GM23338 (cell line): ENCODE data around the gene TMEM125. TPM values are rescaled to one million over a fixed set of nuclear protein-coding genes. Genes with fewer than 3 reads are reported as not detected.

Experiments
- ATAC-seq: fragments of 200-7000 bp; cut with Tn5 transposase; 3 replicates; pipeline ENCODE4 v1.9.1; 2020
- DNase-seq: peaks from one replicate; pipeline ENCODE4 v3.0.0-alpha.2; 2015; ENCODE audit warnings: low spot score
- H2AFZ ChIP-seq: fragments of 200-600 bp; sonication (generic); 2 replicates; pipeline ENCODE4 v1.8.0; 2016; ENCODE audit warnings: antibody characterized with exemption, mild to moderate bottlenecking, moderate library complexity
- H3F3A ChIP-seq: fragments of 200-600 bp; sonication (generic); replicated peaks from 2 replicates; pipeline ENCODE4 v1.8.0; 2017; ENCODE audit warnings: antibody characterized with exemption, mixed run types, low read depth
- H3K27ac ChIP-seq: fragments of 200-600 bp; sonication (generic); 2 replicates; pipeline ENCODE4 v1.6.1; 2016; ENCODE audit warnings: low read depth
- H3K27me3 ChIP-seq: fragments of 200-600 bp; sonication (generic); 2 replicates; pipeline ENCODE4 v1.8.0; 2016; ENCODE audit warnings: mild to moderate bottlenecking, mixed run types, moderate library complexity; ENCODE audit not compliant: insufficient read depth
- H3K36me3 ChIP-seq: fragments of 200-600 bp; sonication (generic); 2 replicates; pipeline ENCODE4 v1.8.0; 2016; ENCODE audit warnings: mild to moderate bottlenecking; ENCODE audit not compliant: insufficient read depth
- H3K4me1 ChIP-seq: fragments of 200-600 bp; sonication (generic); 2 replicates; pipeline ENCODE4 v1.8.0; 2016; ENCODE audit warnings: mild to moderate bottlenecking, moderate library complexity; ENCODE audit not compliant: insufficient read depth
- H3K4me2 ChIP-seq: fragments of 200-600 bp; sonication (generic); 2 replicates; pipeline ENCODE4 v1.7.1; 2017; ENCODE audit warnings: mixed run types
- H3K4me3 ChIP-seq: fragments of 200-600 bp; sonication (generic); 2 replicates; pipeline ENCODE4 v1.6.1; 2016; ENCODE audit warnings: mixed run types
- H3K79me2 ChIP-seq: fragments of 200-600 bp; sonication (generic); replicated peaks from 2 replicates; pipeline ENCODE4 v1.8.0; 2017; ENCODE audit warnings: mild to moderate bottlenecking; ENCODE audit not compliant: insufficient read depth
- H3K9me2 ChIP-seq: fragments of 200-600 bp; sonication (generic); 2 replicates; pipeline ENCODE4 v1.8.0; 2017; ENCODE audit not compliant: insufficient read depth
- H4K20me1 ChIP-seq: fragments of 200-600 bp; sonication (generic); replicated peaks from 2 replicates; pipeline ENCODE4 v1.8.0; 2017; ENCODE audit warnings: mild to moderate bottlenecking; ENCODE audit not compliant: insufficient read depth
- H3K27ac Mint-ChIP-seq: 2 replicates; pipeline ENCODE4 v1.8.0; 2020; ENCODE audit warnings: inconsistent platforms, mild to moderate bottlenecking, moderate library complexity, mixed read lengths
- H3K27me3 Mint-ChIP-seq: 3 replicates; pipeline ENCODE4 v1.8.0; 2022; ENCODE audit warnings: low read depth, mild to moderate bottlenecking, moderate library complexity, mixed read lengths, inconsistent platforms; ENCODE audit not compliant: insufficient read depth, poor library complexity
- H3K36me3 Mint-ChIP-seq: 3 replicates; pipeline ENCODE4 v1.8.0; 2021; ENCODE audit warnings: low read depth, mild to moderate bottlenecking, inconsistent platforms, moderate library complexity, mixed read lengths
- H3K4me1 Mint-ChIP-seq: 3 replicates; pipeline ENCODE4 v1.8.0; 2020; ENCODE audit warnings: mild to moderate bottlenecking, inconsistent platforms, mixed read lengths
- H3K4me3 Mint-ChIP-seq: 3 replicates; pipeline ENCODE4 v1.8.0; 2021; ENCODE audit warnings: moderate library complexity, mild to moderate bottlenecking, inconsistent platforms, mixed read lengths
- H3K9me3 Mint-ChIP-seq: 3 replicates; pipeline ENCODE4 v1.8.0; 2020; ENCODE audit warnings: moderate library complexity, mild to moderate bottlenecking, inconsistent platforms, mixed read lengths
- EZH2 ChIP-seq: fragments of 200-600 bp; sonication (generic); IDR thresholded peaks from one replicate; pipeline ENCODE4 v1.8.0; 2017; ENCODE audit warnings: antibody characterized with exemption, mild to moderate bottlenecking, low read depth; ENCODE audit not compliant: unreplicated experiment
- EZH2phosphoT487 ChIP-seq: fragments of 200-600 bp; sonication (generic); IDR thresholded peaks from one replicate; pipeline ENCODE4 v1.8.1; 2018; ENCODE audit warnings: antibody characterized with exemption; ENCODE audit not compliant: unreplicated experiment
- JUNB ChIP-seq: IDR thresholded peaks from one replicate; pipeline ENCODE4 v1.6.1; 2016; ENCODE audit warnings: antibody characterized with exemption; ENCODE audit not compliant: unreplicated experiment
- NANOG ChIP-seq: IDR thresholded peaks from 2 replicates; pipeline ENCODE4 v1.6.1; 2016; ENCODE audit warnings: antibody characterized with exemption, borderline replicate concordance
- POLR2AphosphoS5 ChIP-seq: IDR thresholded peaks from 2 replicates; pipeline ENCODE4 v1.6.1; 2016; ENCODE audit warnings: antibody characterized with exemption, low read depth
- STAT1 ChIP-seq: IDR thresholded peaks from one replicate; pipeline ENCODE4 v1.6.1; 2016; ENCODE audit warnings: antibody characterized with exemption; ENCODE audit not compliant: unreplicated experiment
- ZNF114 ChIP-seq: fragments of 250-450 bp; sonication (Bioruptor Pico); IDR thresholded peaks from 2 replicates; pipeline ENCODE4 v1.5.0; 2020; ENCODE audit warnings: mild to moderate bottlenecking, moderate library complexity
- ZNF331 ChIP-seq: fragments of 250-450 bp; sonication (Bioruptor Pico); IDR thresholded peaks from 2 replicates; pipeline ENCODE4 v1.5.0; 2020; ENCODE audit warnings: low read depth, mild to moderate bottlenecking, moderate library complexity
- polyA plus RNA-seq: library from polyadenylated mRNA; unstranded; fragments of >200 nt; fragmentation: Nextera tagmentation; extraction: Ambion mirVana; gene quantifications from 2 replicates; pipeline ENCODE4 v1.2.1, GENCODE V29; 2016
- total RNA-seq: library from RNA; depleted of rRNA; stranded (reverse); fragments of >200 nt; shearing (Covaris generic); gene quantifications from 2 replicates; pipeline ENCODE4 v1.2.3, GENCODE V29; 2014
- TF ChIP-seq, protein P1 (sequence below): fragments of 250-450 bp; sonication (Bioruptor Pico); IDR thresholded peaks from 2 replicates; pipeline ENCODE4 v1.5.0; 2020; ENCODE audit warnings: mild to moderate bottlenecking, moderate library complexity
- TF ChIP-seq, protein P2 (sequence below): IDR thresholded peaks from 2 replicates; pipeline ENCODE4 v1.6.1; 2016; ENCODE audit warnings: antibody characterized with exemption
- TF ChIP-seq, protein P3 (sequence below): IDR thresholded peaks from one replicate; pipeline ENCODE4 v1.6.1; 2018; ENCODE audit warnings: antibody characterized with exemption; ENCODE audit not compliant: unreplicated experiment

The TMEM125 gene
- total and polyA plus RNA-seq, 2 experiments from 2014 or later: 16.8 to 39.3 TPM

DNA sequence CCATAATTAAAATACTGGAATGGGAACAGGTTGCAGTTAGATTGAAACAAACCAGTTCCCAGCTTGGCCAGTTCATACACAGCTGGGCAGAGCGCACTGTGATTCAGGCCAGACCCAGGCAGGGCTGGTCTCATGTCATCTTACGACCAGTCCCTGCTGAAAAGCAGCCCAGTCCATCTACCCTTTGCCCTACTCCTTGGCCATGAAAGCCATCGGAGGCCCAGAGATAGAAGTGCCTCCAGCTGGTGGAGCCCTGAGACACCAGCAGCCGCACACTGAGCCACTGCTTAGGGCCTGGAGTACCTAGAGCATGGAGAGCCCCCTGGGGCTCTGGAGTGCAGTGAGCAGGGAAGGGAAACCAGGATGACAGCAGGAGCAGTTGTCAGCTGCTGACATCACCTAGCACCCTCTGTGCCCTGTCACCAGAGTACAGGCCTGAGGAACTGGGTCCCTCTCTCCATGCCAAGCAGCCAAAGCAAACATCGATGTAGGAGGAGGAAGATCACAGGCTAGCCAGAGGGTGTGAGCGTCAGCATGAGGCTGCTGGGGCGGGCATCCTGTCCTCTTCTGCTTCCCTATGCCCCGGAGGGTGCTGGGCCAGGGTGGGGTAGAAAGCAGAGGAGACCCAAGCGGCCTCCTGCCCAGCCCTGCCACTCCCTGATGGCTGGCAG, 34.2 kb upstream of the TMEM125 start:
- Histone ChIP-seq H2AFZ (no peak overlapping the region), H3K27me3 (no peaks in the 10 kb centered on the region), H3K36me3 (no peaks in the 10 kb centered on the region), H3F3A (no peaks in the 10 kb centered on the region), H3K27ac (no peak overlapping the region), H3K4me2 (no peak overlapping the region), H4K20me1 (no peaks in the 10 kb centered on the region), H3K4me1 (peaks cover 4% of the 10 kb centered on the region; the same call in 1 of the 2 replicates), H3K9me2 (no peaks in the 10 kb centered on the region), H3K4me3 (no peak overlapping the region), H3K79me2 (no peaks in the 10 kb centered on the region)
- H3K9me3 Mint-ChIP-seq: peaks cover 4% of the 10 kb centered on the region
- no peak overlapping the region for H3K4me3 Mint-ChIP-seq
- TF ChIP-seq, protein P1, sequence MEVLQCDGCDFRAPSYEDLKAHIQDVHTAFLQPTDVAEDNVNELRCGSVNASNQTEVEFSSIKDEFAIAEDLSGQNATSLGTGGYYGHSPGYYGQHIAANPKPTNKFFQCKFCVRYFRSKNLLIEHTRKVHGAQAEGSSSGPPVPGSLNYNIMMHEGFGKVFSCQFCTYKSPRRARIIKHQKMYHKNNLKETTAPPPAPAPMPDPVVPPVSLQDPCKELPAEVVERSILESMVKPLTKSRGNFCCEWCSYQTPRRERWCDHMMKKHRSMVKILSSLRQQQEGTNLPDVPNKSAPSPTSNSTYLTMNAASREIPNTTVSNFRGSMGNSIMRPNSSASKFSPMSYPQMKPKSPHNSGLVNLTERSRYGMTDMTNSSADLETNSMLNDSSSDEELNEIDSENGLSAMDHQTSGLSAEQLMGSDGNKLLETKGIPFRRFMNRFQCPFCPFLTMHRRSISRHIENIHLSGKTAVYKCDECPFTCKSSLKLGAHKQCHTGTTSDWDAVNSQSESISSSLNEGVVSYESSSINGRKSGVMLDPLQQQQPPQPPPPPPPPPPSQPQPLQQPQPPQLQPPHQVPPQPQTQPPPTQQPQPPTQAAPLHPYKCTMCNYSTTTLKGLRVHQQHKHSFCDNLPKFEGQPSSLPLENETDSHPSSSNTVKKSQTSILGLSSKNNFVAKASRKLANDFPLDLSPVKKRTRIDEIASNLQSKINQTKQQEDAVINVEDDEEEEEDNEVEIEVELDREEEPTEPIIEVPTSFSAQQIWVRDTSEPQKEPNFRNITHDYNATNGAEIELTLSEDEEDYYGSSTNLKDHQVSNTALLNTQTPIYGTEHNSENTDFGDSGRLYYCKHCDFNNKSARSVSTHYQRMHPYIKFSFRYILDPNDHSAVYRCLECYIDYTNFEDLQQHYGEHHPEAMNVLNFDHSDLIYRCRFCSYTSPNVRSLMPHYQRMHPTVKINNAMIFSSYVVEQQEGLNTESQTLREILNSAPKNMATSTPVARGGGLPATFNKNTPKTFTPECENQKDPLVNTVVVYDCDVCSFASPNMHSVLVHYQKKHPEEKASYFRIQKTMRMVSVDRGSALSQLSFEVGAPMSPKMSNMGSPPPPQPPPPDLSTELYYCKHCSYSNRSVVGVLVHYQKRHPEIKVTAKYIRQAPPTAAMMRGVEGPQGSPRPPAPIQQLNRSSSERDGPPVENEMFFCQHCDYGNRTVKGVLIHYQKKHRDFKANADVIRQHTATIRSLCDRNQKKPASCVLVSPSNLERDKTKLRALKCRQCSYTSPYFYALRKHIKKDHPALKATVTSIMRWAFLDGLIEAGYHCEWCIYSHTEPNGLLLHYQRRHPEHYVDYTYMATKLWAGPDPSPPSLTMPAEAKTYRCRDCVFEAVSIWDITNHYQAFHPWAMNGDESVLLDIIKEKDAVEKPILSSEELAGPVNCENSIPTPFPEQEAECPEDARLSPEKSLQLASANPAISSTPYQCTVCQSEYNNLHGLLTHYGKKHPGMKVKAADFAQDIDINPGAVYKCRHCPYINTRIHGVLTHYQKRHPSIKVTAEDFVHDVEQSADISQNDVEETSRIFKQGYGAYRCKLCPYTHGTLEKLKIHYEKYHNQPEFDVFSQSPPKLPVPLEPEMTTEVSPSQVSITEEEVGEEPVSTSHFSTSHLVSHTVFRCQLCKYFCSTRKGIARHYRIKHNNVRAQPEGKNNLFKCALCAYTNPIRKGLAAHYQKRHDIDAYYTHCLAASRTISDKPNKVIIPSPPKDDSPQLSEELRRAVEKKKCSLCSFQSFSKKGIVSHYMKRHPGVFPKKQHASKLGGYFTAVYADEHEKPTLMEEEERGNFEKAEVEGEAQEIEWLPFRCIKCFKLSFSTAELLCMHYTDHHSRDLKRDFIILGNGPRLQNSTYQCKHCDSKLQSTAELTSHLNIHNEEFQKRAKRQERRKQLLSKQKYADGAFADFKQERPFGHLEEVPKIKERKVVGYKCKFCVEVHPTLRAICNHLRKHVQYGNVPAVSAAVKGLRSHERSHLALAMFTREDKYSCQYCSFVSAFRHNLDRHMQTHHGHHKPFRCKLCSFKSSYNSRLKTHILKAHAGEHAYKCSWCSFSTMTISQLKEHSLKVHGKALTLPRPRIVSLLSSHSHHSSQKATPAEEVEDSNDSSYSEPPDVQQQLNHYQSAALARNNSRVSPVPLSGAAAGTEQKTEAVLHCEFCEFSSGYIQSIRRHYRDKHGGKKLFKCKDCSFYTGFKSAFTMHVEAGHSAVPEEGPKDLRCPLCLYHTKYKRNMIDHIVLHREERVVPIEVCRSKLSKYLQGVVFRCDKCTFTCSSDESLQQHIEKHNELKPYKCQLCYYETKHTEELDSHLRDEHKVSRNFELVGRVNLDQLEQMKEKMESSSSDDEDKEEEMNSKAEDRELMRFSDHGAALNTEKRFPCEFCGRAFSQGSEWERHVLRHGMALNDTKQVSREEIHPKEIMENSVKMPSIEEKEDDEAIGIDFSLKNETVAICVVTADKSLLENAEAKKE: no peak
- TF ChIP-seq, protein P2, sequence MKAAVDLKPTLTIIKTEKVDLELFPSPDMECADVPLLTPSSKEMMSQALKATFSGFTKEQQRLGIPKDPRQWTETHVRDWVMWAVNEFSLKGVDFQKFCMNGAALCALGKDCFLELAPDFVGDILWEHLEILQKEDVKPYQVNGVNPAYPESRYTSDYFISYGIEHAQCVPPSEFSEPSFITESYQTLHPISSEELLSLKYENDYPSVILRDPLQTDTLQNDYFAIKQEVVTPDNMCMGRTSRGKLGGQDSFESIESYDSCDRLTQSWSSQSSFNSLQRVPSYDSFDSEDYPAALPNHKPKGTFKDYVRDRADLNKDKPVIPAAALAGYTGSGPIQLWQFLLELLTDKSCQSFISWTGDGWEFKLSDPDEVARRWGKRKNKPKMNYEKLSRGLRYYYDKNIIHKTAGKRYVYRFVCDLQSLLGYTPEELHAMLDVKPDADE: no peak
- TF ChIP-seq ZNF331 (CRISPR knock-in tag) (no peak), JUNB (no peak), STAT1 (no peak), ZNF114 (no peak), NANOG (no peak), POLR2AphosphoS5 (no peak), EZH2 (no peak), EZH2phosphoT487 (no peak)
- TF ChIP-seq, protein P3, sequence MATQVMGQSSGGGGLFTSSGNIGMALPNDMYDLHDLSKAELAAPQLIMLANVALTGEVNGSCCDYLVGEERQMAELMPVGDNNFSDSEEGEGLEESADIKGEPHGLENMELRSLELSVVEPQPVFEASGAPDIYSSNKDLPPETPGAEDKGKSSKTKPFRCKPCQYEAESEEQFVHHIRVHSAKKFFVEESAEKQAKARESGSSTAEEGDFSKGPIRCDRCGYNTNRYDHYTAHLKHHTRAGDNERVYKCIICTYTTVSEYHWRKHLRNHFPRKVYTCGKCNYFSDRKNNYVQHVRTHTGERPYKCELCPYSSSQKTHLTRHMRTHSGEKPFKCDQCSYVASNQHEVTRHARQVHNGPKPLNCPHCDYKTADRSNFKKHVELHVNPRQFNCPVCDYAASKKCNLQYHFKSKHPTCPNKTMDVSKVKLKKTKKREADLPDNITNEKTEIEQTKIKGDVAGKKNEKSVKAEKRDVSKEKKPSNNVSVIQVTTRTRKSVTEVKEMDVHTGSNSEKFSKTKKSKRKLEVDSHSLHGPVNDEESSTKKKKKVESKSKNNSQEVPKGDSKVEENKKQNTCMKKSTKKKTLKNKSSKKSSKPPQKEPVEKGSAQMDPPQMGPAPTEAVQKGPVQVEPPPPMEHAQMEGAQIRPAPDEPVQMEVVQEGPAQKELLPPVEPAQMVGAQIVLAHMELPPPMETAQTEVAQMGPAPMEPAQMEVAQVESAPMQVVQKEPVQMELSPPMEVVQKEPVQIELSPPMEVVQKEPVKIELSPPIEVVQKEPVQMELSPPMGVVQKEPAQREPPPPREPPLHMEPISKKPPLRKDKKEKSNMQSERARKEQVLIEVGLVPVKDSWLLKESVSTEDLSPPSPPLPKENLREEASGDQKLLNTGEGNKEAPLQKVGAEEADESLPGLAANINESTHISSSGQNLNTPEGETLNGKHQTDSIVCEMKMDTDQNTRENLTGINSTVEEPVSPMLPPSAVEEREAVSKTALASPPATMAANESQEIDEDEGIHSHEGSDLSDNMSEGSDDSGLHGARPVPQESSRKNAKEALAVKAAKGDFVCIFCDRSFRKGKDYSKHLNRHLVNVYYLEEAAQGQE: no peak
- H3K27me3 Mint-ChIP-seq: no peaks in the 10 kb centered on the region
- no peak overlapping the region for H3K27ac Mint-ChIP-seq
- DNase-seq (no peak), ATAC-seq (no peak)
- peaks cover 5% of the 10 kb centered on the region for H3K4me1 Mint-ChIP-seq
- peaks cover 2% of the 10 kb centered on the region; the same call in 1 of the 3 replicates for H3K36me3 Mint-ChIP-seq
